ENCODE results near the gene SHISAL2B.
"Not testable (repeated sequence)": the region's sequence is repeated elsewhere in the genome, so short reads cannot be mapped to it uniquely, and the experiment has no call there.

- TF ChIP-seq, protein P1, sequence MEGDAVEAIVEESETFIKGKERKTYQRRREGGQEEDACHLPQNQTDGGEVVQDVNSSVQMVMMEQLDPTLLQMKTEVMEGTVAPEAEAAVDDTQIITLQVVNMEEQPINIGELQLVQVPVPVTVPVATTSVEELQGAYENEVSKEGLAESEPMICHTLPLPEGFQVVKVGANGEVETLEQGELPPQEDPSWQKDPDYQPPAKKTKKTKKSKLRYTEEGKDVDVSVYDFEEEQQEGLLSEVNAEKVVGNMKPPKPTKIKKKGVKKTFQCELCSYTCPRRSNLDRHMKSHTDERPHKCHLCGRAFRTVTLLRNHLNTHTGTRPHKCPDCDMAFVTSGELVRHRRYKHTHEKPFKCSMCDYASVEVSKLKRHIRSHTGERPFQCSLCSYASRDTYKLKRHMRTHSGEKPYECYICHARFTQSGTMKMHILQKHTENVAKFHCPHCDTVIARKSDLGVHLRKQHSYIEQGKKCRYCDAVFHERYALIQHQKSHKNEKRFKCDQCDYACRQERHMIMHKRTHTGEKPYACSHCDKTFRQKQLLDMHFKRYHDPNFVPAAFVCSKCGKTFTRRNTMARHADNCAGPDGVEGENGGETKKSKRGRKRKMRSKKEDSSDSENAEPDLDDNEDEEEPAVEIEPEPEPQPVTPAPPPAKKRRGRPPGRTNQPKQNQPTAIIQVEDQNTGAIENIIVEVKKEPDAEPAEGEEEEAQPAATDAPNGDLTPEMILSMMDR (conservative IDR thresholded peaks at IDR 0.05), result not testable (repeated sequence)
- TF ChIP-seq ZFX (IDR thresholded peaks at IDR 0.05), result not testable (repeated sequence)
Measured at GRCh38 chr5:64696414-64696813, 6.1 kb downstream of the SHISAL2B start.

All from C4-2B (cell line).